Neural cell (in vitro differentiated cells): ENCODE data around the gene OR1S1.

ENCODE experiments used
- EZH2 ChIP-seq: fragments of 200-600, 300-800 bp; shearing (Covaris generic), sonication (generic); IDR thresholded peaks from 2 replicates; pipeline ENCODE4 v1.6.1; 2014; ENCODE audit warnings: antibody characterized with exemption, low read length, borderline replicate concordance, mild to moderate bottlenecking; ENCODE audit not compliant: insufficient read depth, poor library complexity, severe bottlenecking
- POLR2AphosphoS5 ChIP-seq: IDR thresholded peaks from 2 replicates; pipeline ENCODE4 v1.6.1; 2012
- TAF1 ChIP-seq: IDR thresholded peaks from 2 replicates; pipeline ENCODE4 v1.6.1; 2012; ENCODE audit warnings: low read depth
- TF ChIP-seq, protein P1 (sequence below): fragments of 450-650 bp; IDR thresholded peaks from 2 replicates; pipeline ENCODE4 v1.5.1; 2014; ENCODE audit warnings: antibody characterized with exemption, mild to moderate bottlenecking, moderate library complexity; ENCODE audit not compliant: poor library complexity, severe bottlenecking

DNA sequence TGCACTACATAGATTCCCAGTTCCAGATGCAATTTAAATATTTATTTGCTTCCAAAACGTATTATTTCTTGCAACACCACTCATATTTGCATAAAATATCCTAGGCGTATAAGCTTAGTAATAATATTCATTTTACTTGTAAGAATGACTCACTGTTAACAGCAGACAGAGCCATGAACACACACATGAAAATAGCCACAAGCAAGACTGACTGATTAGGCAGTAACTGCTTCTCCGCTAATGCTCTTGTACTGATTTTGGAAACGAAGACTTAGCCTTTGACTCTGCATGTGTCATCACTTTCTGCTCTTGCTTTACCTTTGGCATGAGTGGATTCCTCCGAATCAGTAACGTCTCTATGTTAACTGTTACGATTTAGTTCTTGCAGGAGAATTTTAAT is 10.2 kb downstream of the OR1S1 start:
- TF ChIP-seq, protein P1, sequence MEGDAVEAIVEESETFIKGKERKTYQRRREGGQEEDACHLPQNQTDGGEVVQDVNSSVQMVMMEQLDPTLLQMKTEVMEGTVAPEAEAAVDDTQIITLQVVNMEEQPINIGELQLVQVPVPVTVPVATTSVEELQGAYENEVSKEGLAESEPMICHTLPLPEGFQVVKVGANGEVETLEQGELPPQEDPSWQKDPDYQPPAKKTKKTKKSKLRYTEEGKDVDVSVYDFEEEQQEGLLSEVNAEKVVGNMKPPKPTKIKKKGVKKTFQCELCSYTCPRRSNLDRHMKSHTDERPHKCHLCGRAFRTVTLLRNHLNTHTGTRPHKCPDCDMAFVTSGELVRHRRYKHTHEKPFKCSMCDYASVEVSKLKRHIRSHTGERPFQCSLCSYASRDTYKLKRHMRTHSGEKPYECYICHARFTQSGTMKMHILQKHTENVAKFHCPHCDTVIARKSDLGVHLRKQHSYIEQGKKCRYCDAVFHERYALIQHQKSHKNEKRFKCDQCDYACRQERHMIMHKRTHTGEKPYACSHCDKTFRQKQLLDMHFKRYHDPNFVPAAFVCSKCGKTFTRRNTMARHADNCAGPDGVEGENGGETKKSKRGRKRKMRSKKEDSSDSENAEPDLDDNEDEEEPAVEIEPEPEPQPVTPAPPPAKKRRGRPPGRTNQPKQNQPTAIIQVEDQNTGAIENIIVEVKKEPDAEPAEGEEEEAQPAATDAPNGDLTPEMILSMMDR = no peak
- TF ChIP-seq TAF1 = no peak
- TF ChIP-seq EZH2 = no peak
- no peak for TF ChIP-seq POLR2AphosphoS5
